ENCODE measurements around the gene COL4A5. TPM values are rescaled to one million over a fixed set of nuclear protein-coding genes. Genes with fewer than 3 reads are reported as not detected.

COL4A5 gene
- total and polyA plus RNA-seq, 4 donors, result 0.63 to 10.3 (median 1.2) TPM

GRCh38 chrX:108442901-108443464 is 3.3 kb downstream of the COL4A5 start (continued):
- no peak for TF ChIP-seq ZBTB33 (IDR thresholded peaks at IDR 0.05)

- Histone ChIP-seq H3K27ac (ENCODE audit: low read depth in 1 of 2, low read length in 2 of 2) (no peak overlapping the region), H3K4me3 (ENCODE audit: low read depth in 1 of 3, low read length in 3 of 3) (no peak overlapping the region), H3K27me3 (ENCODE audit: control insufficient read depth in 4 of 4, insufficient read depth in 4 of 4, low read length in 3 of 4) (no peaks in the 10 kb centered on the region), H3K4me1 (ENCODE audit: control insufficient read depth in 4 of 4, insufficient read depth in 4 of 4, low read length in 3 of 4) (no peaks in the 10 kb centered on the region), H3K9me3 (ENCODE audit: control insufficient read depth in 4 of 4, low read length in 3 of 4) (no peaks in the 10 kb centered on the region), H3K36me3 (ENCODE audit: control insufficient read depth in 4 of 4, insufficient read depth in 3 of 4, low read depth in 1 of 4, low read length in 3 of 4) (no peaks in the 10 kb centered on the region), H3K9ac (ENCODE audit: low read depth in 1 of 2, low read length in 2 of 2) (no peak overlapping the region)
- no peak for DNase-seq (ENCODE audit: low spot score)
- TF ChIP-seq SP1 (IDR thresholded peaks at IDR 0.05), result no peak
- TF ChIP-seq, protein P1, sequence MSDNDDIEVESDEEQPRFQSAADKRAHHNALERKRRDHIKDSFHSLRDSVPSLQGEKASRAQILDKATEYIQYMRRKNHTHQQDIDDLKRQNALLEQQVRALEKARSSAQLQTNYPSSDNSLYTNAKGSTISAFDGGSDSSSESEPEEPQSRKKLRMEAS (IDR thresholded peaks at IDR 0.05), result no peak
- no peak for TF ChIP-seq GABPA (IDR thresholded peaks at IDR 0.05 in 1 of 2, conservative IDR thresholded peaks at IDR 0.05 in 1 of 2)
- no peak for TF ChIP-seq RXRA (IDR thresholded peaks at IDR 0.05)
- TF ChIP-seq TAF1 (conservative IDR thresholded peaks at IDR 0.05), result no peak
- TF ChIP-seq, protein P2, sequence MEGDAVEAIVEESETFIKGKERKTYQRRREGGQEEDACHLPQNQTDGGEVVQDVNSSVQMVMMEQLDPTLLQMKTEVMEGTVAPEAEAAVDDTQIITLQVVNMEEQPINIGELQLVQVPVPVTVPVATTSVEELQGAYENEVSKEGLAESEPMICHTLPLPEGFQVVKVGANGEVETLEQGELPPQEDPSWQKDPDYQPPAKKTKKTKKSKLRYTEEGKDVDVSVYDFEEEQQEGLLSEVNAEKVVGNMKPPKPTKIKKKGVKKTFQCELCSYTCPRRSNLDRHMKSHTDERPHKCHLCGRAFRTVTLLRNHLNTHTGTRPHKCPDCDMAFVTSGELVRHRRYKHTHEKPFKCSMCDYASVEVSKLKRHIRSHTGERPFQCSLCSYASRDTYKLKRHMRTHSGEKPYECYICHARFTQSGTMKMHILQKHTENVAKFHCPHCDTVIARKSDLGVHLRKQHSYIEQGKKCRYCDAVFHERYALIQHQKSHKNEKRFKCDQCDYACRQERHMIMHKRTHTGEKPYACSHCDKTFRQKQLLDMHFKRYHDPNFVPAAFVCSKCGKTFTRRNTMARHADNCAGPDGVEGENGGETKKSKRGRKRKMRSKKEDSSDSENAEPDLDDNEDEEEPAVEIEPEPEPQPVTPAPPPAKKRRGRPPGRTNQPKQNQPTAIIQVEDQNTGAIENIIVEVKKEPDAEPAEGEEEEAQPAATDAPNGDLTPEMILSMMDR (IDR thresholded peaks at IDR 0.05; ENCODE audit: low read depth, low read length, missing input control), result no peak
- no peak for TF ChIP-seq ZBTB33 (IDR thresholded peaks at IDR 0.05)
- no peak for TF ChIP-seq HNF4A (conservative IDR thresholded peaks at IDR 0.05)
- no peak for TF ChIP-seq JUND (IDR thresholded peaks at IDR 0.05)
- TF ChIP-seq REST (IDR thresholded peaks at IDR 0.05), result no peak
- no peak for TF ChIP-seq NR2F2 (IDR thresholded peaks at IDR 0.05)
- no peak for TF ChIP-seq FOXA1 (IDR thresholded peaks at IDR 0.05)
- TF ChIP-seq EGR1 (IDR thresholded peaks at IDR 0.05; ENCODE audit: low read depth in 2 of 2), result no peak
- TF ChIP-seq RAD21 (IDR thresholded peaks at IDR 0.05), result no peak
- no peak for TF ChIP-seq HNF4G (IDR thresholded peaks at IDR 0.05)
- no peak for TF ChIP-seq FOXA2 (IDR thresholded peaks at IDR 0.05)
- WGBS, result 87% methylated on average over 2 of the region's 2 CpGs
Measured at GRCh38 chrX:108447303-108447702, 7.7 kb downstream of the COL4A5 start.
